ENCODE data around the gene VPS41.

DNA sequence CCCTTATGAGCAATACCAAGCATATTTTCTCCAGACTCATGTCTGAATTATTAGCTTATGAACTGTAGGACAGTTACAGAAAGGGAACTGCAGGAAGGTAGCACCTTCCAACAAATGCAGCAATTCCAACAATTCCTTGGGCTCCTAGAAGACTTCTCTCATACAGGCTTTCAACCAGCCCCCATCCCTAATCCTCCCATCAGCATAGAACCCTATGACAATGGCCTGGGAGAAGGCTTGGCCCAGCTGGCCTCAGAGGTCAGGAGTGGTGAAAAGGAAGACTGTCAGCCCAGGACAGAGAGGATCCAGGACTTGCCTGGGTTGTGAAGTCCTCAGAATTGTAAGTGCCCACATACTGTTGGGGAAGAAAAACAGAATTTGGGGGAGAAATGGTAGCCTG, 5.9 kb downstream of the VPS41 start:
- TF ChIP-seq JUND (IDR thresholded peaks at IDR 0.05) (no peak), CTCF (IDR thresholded peaks at IDR 0.05; ENCODE audit: low read depth, low read length, missing input control) (no peak), SP1 (IDR thresholded peaks at IDR 0.05) (no peak), MAX (IDR thresholded peaks at IDR 0.05) (no peak), EGR1 (IDR thresholded peaks at IDR 0.05; ENCODE audit: low read depth in 2 of 2) (no peak), TAF1 (conservative IDR thresholded peaks at IDR 0.05) (no peak), RAD21 (IDR thresholded peaks at IDR 0.05) (no peak), ATF3 (IDR thresholded peaks at IDR 0.05) (no peak), GABPA (IDR thresholded peaks at IDR 0.05 in 1 of 2, conservative IDR thresholded peaks at IDR 0.05 in 1 of 2) (no peak)
- TF ChIP-seq, protein P1, sequence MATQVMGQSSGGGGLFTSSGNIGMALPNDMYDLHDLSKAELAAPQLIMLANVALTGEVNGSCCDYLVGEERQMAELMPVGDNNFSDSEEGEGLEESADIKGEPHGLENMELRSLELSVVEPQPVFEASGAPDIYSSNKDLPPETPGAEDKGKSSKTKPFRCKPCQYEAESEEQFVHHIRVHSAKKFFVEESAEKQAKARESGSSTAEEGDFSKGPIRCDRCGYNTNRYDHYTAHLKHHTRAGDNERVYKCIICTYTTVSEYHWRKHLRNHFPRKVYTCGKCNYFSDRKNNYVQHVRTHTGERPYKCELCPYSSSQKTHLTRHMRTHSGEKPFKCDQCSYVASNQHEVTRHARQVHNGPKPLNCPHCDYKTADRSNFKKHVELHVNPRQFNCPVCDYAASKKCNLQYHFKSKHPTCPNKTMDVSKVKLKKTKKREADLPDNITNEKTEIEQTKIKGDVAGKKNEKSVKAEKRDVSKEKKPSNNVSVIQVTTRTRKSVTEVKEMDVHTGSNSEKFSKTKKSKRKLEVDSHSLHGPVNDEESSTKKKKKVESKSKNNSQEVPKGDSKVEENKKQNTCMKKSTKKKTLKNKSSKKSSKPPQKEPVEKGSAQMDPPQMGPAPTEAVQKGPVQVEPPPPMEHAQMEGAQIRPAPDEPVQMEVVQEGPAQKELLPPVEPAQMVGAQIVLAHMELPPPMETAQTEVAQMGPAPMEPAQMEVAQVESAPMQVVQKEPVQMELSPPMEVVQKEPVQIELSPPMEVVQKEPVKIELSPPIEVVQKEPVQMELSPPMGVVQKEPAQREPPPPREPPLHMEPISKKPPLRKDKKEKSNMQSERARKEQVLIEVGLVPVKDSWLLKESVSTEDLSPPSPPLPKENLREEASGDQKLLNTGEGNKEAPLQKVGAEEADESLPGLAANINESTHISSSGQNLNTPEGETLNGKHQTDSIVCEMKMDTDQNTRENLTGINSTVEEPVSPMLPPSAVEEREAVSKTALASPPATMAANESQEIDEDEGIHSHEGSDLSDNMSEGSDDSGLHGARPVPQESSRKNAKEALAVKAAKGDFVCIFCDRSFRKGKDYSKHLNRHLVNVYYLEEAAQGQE (IDR thresholded peaks at IDR 0.05), result no peak
- TF ChIP-seq, protein P2, sequence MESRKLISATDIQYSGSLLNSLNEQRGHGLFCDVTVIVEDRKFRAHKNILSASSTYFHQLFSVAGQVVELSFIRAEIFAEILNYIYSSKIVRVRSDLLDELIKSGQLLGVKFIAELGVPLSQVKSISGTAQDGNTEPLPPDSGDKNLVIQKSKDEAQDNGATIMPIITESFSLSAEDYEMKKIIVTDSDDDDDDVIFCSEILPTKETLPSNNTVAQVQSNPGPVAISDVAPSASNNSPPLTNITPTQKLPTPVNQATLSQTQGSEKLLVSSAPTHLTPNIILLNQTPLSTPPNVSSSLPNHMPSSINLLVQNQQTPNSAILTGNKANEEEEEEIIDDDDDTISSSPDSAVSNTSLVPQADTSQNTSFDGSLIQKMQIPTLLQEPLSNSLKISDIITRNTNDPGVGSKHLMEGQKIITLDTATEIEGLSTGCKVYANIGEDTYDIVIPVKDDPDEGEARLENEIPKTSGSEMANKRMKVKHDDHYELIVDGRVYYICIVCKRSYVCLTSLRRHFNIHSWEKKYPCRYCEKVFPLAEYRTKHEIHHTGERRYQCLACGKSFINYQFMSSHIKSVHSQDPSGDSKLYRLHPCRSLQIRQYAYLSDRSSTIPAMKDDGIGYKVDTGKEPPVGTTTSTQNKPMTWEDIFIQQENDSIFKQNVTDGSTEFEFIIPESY (IDR thresholded peaks at IDR 0.05), result no peak

All from liver (tissue), 3 donors.